Uterus (tissue), 4 donors: Measurements from ENCODE around the gene KRT12. TPM values are rescaled to one million over a fixed set of nuclear protein-coding genes. Genes with fewer than 3 reads are reported as not detected.

ENCODE experiments used
- DNase-seq, 2 donors: peaks; one replicate each; pipeline ENCODE4 v3.0.0-alpha.2; 2019 to 2020
- H3K27ac ChIP-seq, 2 donors: fragments of 200-600 bp; sonication (generic); 1 replicate in 1 of 2; 2 replicates in 1 of 2; pipeline ENCODE4 v1.5.1; 2016 to 2018
- H3K27me3 ChIP-seq, 2 donors: fragments of 200-600 bp; sonication (generic); one replicate each; pipeline ENCODE4 v1.5.1; 2018 to 2019; ENCODE audit warnings: control low read depth in 1 of 2
- H3K36me3 ChIP-seq, 2 donors: fragments of 200-600 bp; sonication (generic); one replicate each; pipeline ENCODE4 v1.5.1; 2019; ENCODE audit warnings: control low read depth in 1 of 2
- H3K4me1 ChIP-seq, 2 donors: fragments of 200-600 bp; sonication (generic); one replicate each; pipeline ENCODE4 v1.5.1; 2018 to 2019; ENCODE audit warnings: control low read depth in 1 of 2
- H3K4me3 ChIP-seq, 2 donors: fragments of 200-600 bp; sonication (generic); 1 replicate in 1 of 2; 2 replicates in 1 of 2; pipeline ENCODE4 v1.5.1; 2018 to 2019; ENCODE audit warnings: mild to moderate bottlenecking in 1 of 2
- H3K9me3 ChIP-seq, 2 donors: fragments of 200-600 bp; sonication (generic); one replicate each; pipeline ENCODE4 v1.5.1; 2019; ENCODE audit warnings: control low read depth in 1 of 2
- POLR2A ChIP-seq, 2 donors: fragments of 450-650 bp; IDR thresholded peaks; one replicate each; pipeline ENCODE4 v1.6.1; 2016; ENCODE audit warnings: antibody characterized with exemption in 2 of 2, mild to moderate bottlenecking in 1 of 2, moderate library complexity in 1 of 2
- intact Hi-C: fragments of 100-400 bp; cut with DNase I; formaldehyde crosslinking; loops from one replicate; pipeline ENCODE4 v1.15.1; 2023; ENCODE audit warnings: low total_unique reads
- total RNA-seq, 4 donors: library from RNA; depleted of rRNA in 3 of 4; stranded (reverse); fragments of >200 nt in 3 of 4; gene quantifications; one replicate each; pipeline versions ENCODE4 v1.1.0 to v1.2.4, GENCODE V29; 2014 to 2023
- TF ChIP-seq, protein P1 (sequence below), 4 experiments: fragments of 200-600 bp in 2 of 4; fragments of 450-650 bp in 2 of 4; sonication (generic) in 2 of 4; IDR thresholded peaks; one replicate each; pipeline ENCODE4 v1.5.1; 2016 to 2019; ENCODE audit warnings: antibody characterized with exemption in 4 of 4, mild to moderate bottlenecking in 2 of 4, moderate library complexity in 1 of 4
- donor health status: DM: yes; HTN: yes; CAD: no.

Gene KRT12
- not detected for total RNA-seq

DNA sequence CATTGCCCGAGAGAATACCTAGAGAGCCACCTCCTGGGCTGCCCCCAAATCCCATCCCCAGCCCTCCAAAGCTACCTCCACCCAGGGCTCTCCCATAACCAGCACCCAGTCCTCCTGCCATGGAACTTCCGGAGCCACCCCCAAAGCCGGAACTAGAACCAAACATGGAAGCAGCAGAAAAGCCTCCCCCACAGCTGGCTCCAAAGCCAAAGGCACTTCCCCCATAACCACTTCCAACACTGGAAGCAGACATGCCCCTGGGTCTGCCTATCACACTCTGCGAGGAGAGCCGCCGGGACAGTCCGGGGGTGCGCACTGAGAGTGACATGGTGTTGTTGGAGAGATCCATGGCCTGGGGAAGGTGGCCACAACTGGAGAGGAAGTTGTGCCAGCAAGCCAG is at the start of gene KRT12:
Gene KRT12, minus strand, starts transcription at position 386 of the 400 bp plus-strand sequence. Its CDS starts 37 bp downstream, at position 349.
- DNase-seq, result no peak
- intact Hi-C loops, result no loop called here
- TF ChIP-seq POLR2A (IDR thresholded peaks at IDR 0.05), result no peak
- TF ChIP-seq, protein P1, sequence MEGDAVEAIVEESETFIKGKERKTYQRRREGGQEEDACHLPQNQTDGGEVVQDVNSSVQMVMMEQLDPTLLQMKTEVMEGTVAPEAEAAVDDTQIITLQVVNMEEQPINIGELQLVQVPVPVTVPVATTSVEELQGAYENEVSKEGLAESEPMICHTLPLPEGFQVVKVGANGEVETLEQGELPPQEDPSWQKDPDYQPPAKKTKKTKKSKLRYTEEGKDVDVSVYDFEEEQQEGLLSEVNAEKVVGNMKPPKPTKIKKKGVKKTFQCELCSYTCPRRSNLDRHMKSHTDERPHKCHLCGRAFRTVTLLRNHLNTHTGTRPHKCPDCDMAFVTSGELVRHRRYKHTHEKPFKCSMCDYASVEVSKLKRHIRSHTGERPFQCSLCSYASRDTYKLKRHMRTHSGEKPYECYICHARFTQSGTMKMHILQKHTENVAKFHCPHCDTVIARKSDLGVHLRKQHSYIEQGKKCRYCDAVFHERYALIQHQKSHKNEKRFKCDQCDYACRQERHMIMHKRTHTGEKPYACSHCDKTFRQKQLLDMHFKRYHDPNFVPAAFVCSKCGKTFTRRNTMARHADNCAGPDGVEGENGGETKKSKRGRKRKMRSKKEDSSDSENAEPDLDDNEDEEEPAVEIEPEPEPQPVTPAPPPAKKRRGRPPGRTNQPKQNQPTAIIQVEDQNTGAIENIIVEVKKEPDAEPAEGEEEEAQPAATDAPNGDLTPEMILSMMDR (IDR thresholded peaks at IDR 0.05), result no peak
- H3K27me3 ChIP-seq, result no peaks in the 10 kb centered on the region
- no peaks in the 10 kb centered on the region for H3K4me1 ChIP-seq
- no peaks in the 10 kb centered on the region for H3K9me3 ChIP-seq
- H3K27ac ChIP-seq, result no peak within 1 kb of the TSS
- H3K36me3 ChIP-seq, result no peaks in the 10 kb centered on the region
- no peak within 1 kb of the TSS for H3K4me3 ChIP-seq

DNA sequence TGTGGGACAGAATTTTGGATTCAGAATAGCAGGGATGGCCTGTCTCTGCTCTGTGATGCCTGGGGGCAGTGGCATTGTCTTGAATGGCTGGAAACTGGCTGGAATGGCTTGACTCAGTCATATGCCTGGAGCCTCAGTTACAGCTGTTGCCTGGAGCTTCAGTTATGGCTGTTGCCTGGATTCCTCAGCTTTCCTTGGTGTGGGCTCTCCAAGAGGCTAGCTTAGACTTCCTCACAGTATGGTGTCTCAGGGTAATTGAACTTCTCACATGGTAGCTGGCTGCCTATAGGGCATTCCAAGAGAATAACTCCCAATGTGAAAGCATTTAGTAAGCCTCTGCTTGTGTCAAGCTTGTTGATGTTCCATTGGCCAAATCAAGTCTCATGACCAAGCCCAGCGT is 49.3 kb upstream of the KRT12 start:
- no peak for DNase-seq
- Histone ChIP-seq H3K27ac (no peak overlapping the region), H3K4me1 (no peaks in the 10 kb centered on the region), H3K27me3 (no peaks in the 10 kb centered on the region), H3K36me3 (no peaks in the 10 kb centered on the region), H3K9me3 (no peaks in the 10 kb centered on the region), H3K4me3 (no peak overlapping the region)
- TF ChIP-seq, protein P1 (IDR thresholded peaks at IDR 0.05), result no peak
- no peak for TF ChIP-seq POLR2A (IDR thresholded peaks at IDR 0.05)
- intact Hi-C loops, result no loop called here

DNA sequence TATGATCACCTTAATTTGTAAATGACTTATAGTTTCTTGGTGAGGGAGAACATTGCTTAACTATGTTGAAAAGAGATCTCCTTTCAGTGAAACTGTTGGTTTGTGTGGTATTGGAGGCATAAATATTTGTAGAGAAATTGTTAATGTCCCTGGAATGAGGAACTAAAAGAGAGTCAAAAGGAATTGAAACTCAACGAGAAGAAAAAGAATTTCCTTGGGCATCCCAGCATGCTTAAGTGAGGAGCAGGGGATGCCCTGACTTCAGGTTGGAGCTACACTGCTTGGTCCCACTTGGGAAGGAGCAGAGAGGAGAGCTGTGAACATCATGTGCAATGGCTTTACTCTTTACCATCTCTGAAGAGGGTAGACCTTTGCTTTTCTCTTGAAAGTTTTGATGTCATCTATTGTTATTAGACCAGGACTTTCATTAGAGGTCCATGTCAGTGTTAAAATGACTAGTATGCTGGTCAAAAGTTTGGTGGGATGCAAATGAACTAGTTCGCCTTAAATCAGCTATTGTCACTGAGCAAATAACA is 48.8 kb upstream of the KRT12 start:
- Histone ChIP-seq H3K4me1 (no peaks in the 10 kb centered on the region), H3K4me3 (no peak overlapping the region), H3K27ac (no peak overlapping the region), H3K9me3 (no peaks in the 10 kb centered on the region), H3K27me3 (no peaks in the 10 kb centered on the region), H3K36me3 (no peaks in the 10 kb centered on the region)
- DNase-seq, result no peak
- intact Hi-C loops, result no loop called here
- TF ChIP-seq POLR2A (IDR thresholded peaks at IDR 0.05), result no peak
- TF ChIP-seq, protein P1 (IDR thresholded peaks at IDR 0.05), result no peak

DNA sequence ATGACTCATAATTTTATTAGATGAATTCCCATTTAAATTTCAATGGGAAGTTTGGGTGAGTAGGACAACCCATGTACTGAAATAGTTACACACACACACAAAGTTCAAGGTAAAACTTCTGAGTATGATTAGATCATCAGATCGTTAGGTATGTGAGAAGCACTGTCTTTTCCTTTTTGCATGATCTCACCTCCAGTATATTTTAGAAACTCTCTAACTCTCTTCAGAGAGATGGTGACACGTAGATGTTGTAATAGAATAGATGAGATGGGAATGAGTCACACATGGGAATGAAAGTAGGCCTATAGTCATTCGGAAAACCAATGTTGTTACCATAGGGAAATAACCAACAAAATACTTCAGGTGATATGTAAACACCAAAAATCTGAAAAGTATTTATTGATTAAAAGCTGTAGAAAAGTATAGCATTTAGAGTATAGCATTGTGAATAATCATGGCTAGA is 48.2 kb upstream of the KRT12 start:
- intact Hi-C loops, result no loop called here
- no peaks in the 10 kb centered on the region for H3K9me3 ChIP-seq
- H3K4me1 ChIP-seq, result peaks cover 0 to 2% of the 10 kb centered on the region in 2 donors
- no peak overlapping the region for H3K27ac ChIP-seq
- no peaks in the 10 kb centered on the region for H3K36me3 ChIP-seq
- DNase-seq, result no peak
- TF ChIP-seq, protein P1 (IDR thresholded peaks at IDR 0.05), result no peak
- no peak for TF ChIP-seq POLR2A (IDR thresholded peaks at IDR 0.05)
- no peaks in the 10 kb centered on the region for H3K27me3 ChIP-seq
- H3K4me3 ChIP-seq, result no peak overlapping the region

DNA sequence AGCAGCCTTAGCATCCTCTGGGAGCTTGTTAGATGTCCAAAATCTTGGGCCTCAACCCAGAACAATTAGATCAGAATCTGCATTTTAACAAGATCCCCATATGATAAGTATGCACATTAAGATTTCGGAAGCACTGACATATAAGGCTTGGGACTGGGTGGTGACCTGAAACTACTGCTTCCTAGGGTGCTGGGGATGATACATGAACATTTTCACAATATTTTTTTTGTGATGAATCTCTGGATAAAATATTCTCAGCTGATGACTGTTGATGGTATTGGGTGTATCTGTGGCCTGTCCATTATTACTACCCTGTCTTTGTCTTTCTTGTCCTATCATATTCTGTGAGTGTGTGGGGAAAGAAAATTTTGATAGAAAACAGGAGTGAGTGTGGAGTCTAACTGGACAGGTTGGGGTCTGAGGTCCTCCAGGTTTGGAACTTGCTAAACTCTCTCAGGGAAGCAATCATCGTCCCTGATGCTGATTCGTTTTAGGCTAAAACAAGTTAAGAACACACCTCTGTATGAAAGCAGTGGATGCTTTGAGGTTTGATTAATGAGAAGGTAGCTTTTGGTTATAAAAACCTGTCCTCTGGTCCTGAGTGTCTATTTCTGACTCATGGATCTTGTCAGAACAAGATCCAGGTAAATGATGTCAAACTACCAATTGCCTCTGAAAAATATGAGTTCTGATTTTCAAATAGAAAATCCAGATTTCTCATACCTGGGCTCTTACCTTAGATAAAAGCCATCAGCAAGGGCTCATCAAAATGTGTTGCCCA is 47.2 kb upstream of the KRT12 start:
- TF ChIP-seq POLR2A (IDR thresholded peaks at IDR 0.05), result no peak
- TF ChIP-seq, protein P1 (IDR thresholded peaks at IDR 0.05), result no peak
- H3K36me3 ChIP-seq, result no peaks in the 10 kb centered on the region
- H3K4me1 ChIP-seq, result peaks cover 0 to 9% of the 10 kb centered on the region in 2 donors
- no peak overlapping the region for H3K4me3 ChIP-seq
- DNase-seq, result no peak
- intact Hi-C loops, result no loop called here
- H3K27ac ChIP-seq, result no peak overlapping the region
- no peaks in the 10 kb centered on the region for H3K27me3 ChIP-seq
- no peaks in the 10 kb centered on the region for H3K9me3 ChIP-seq
